ENCODE measurements around the gene LINC00305. TPM values are rescaled to one million over a fixed set of nuclear protein-coding genes. Genes with fewer than 3 reads are reported as not detected.

Gene LINC00305
- total and polyA plus RNA-seq, 4 experiments from 2014 or later = not detected

- no peaks in the 10 kb centered on the region for H3K4me1 ChIP-seq (ENCODE audit: insufficient read depth, low read length)
- no peaks in the 10 kb centered on the region for H3K9me3 ChIP-seq (ENCODE audit: control insufficient read depth in 1 of 2, low read length in 2 of 2)
- Mint-ChIP-seq H3K27ac (no peak overlapping the region), H3K36me3 (no peaks in the 10 kb centered on the region), H3K9me3 (no peaks in the 10 kb centered on the region), H3K4me3 (no peak overlapping the region), H3K4me1 (no peaks in the 10 kb centered on the region), H3K27me3 (peaks cover 7 to 25% of the 10 kb centered on the region in 2 donors)
- H3K27me3 ChIP-seq (ENCODE audit: insufficient read depth, low read length) = no peaks in the 10 kb centered on the region
- no peak for DNase-seq
- POLR2A ChIA-PET (ENCODE audit: partially characterized antibody) = no interaction called here
- no peak overlapping the region for H3K4me3 ChIP-seq (ENCODE audit: low read length in 2 of 2)
- CTCF ChIA-PET (ENCODE audit: partially characterized antibody) = no interaction called here
- intact Hi-C loops (cut with micrococcal nuclease) = no loop called here
- H3K27ac ChIP-seq (ENCODE audit: low read depth, low read length) = no peak overlapping the region
- no peaks in the 10 kb centered on the region for H3K36me3 ChIP-seq (ENCODE audit: insufficient read depth, low read length)
These were observed 117.5 kb downstream of the LINC00305 start for GRCh38 chr18:64031411-64031810.

Other genes starting within 250 kb of the LINC00305 start
- not detected for gene SERPINB10, start 241.1 kb downstream of the LINC00305 start, total RNA-seq
- gene SERPINB10, start 241.1 kb downstream of the LINC00305 start, polyA plus RNA-seq = not detected
- gene HMSD, start 199.8 kb downstream of the LINC00305 start, total RNA-seq = 1 to 10 TPM; 1.8 to 2.2 TPM
- gene HMSD, start 199.8 kb downstream of the LINC00305 start, polyA plus RNA-seq = not detected
- gene SERPINB8, start 179.0 kb downstream of the LINC00305 start, total RNA-seq = 10 to 100 TPM; 13.8 to 16.3 TPM
- gene SERPINB8, start 179.0 kb downstream of the LINC00305 start, polyA plus RNA-seq = 10 to 100 TPM; 14.2 to 16.3 TPM

Measured in CD4-positive, alpha-beta memory T cell (primary cell).